ENCODE results near the gene OR6T1.

Gene OR6T1

GRCh38 chr11:123904932-123905331, 38.7 kb downstream of the OR6T1 start:
- no peak for DNase-seq
- Histone ChIP-seq H3K9me3 (replicated peaks; ENCODE audit: insufficient read depth, low read length) (no peaks in the 10 kb centered on the region), H3K9ac (ENCODE audit: low read length) (no peak overlapping the region), H3F3A (ENCODE audit: insufficient read depth, low read length) (peaks cover 7% of the 10 kb centered on the region), H3K4me2 (ENCODE audit: low read depth, low read length) (no peak overlapping the region), H3K4me1 (ENCODE audit: low read length) (peaks cover 11% of the 10 kb centered on the region), H3K4me3 (ENCODE audit: low read length) (no peak overlapping the region), H3K9me2 (replicated peaks; ENCODE audit: insufficient read depth, low read length) (no peaks in the 10 kb centered on the region), H3K79me2 (ENCODE audit: low read length) (no peaks in the 10 kb centered on the region), H4K20me1 (ENCODE audit: insufficient read depth, low read length) (no peaks in the 10 kb centered on the region), H3K27ac (ENCODE audit: low read length) (no peak overlapping the region), H3K27me3 (replicated peaks; ENCODE audit: insufficient read depth, low read length) (peaks cover 50% of the 10 kb centered on the region), H2AFZ (ENCODE audit: low read length) (no peak overlapping the region), H3K36me3 (replicated peaks; ENCODE audit: insufficient read depth, low read length) (no peaks in the 10 kb centered on the region)
- TF ChIP-seq EZH2phosphoT487 (IDR thresholded peaks at IDR 0.05; ENCODE audit: low read length) (no peak), CTCF (IDR thresholded peaks at IDR 0.05; ENCODE audit: low read length) (no peak), EZH2 (optimal IDR thresholded peaks at IDR 0.05; ENCODE audit: low read depth, low read length) (no peak)

- H3K4me1 ChIP-seq (ENCODE audit: low read length), result peaks cover 11% of the 10 kb centered on the region
- no peaks in the 10 kb centered on the region for H3K9me2 ChIP-seq (replicated peaks; ENCODE audit: insufficient read depth, low read length)
- no peak overlapping the region for H3K9ac ChIP-seq (ENCODE audit: low read length)
- H4K20me1 ChIP-seq (ENCODE audit: insufficient read depth, low read length), result no peaks in the 10 kb centered on the region
- no peaks in the 10 kb centered on the region for H3K79me2 ChIP-seq (ENCODE audit: low read length)
- TF ChIP-seq EZH2 (optimal IDR thresholded peaks at IDR 0.05; ENCODE audit: low read depth, low read length) (no peak), CTCF (IDR thresholded peaks at IDR 0.05; ENCODE audit: low read length) (no peak), EZH2phosphoT487 (IDR thresholded peaks at IDR 0.05; ENCODE audit: low read length) (no peak)
- H3K4me3 ChIP-seq (ENCODE audit: low read length), result no peak overlapping the region
- H3F3A ChIP-seq (ENCODE audit: insufficient read depth, low read length), result peaks cover 7% of the 10 kb centered on the region
- H3K27me3 ChIP-seq (replicated peaks; ENCODE audit: insufficient read depth, low read length), result peaks cover 50% of the 10 kb centered on the region
- no peak overlapping the region for H2AFZ ChIP-seq (ENCODE audit: low read length)
- DNase-seq, result peak; percentile 81
- H3K4me2 ChIP-seq (ENCODE audit: low read depth, low read length), result peak overlapping the region; percentile 20; the same call in 1 of the 2 replicates
- H3K9me3 ChIP-seq (replicated peaks; ENCODE audit: insufficient read depth, low read length), result no peaks in the 10 kb centered on the region
- no peaks in the 10 kb centered on the region for H3K36me3 ChIP-seq (replicated peaks; ENCODE audit: insufficient read depth, low read length)
- no peak overlapping the region for H3K27ac ChIP-seq (ENCODE audit: low read length)
Measured at GRCh38 chr11:123903932-123904331, 39.7 kb downstream of the OR6T1 start.

GRCh38 chr11:123901867-123902266, 41.8 kb downstream of the OR6T1 start, which contains the start of gene OR8D4:
Gene OR8D4 (plus strand): TSS chr11:123902167. CDS start chr11:123906432, 4,265 bp downstream.
- TF ChIP-seq EZH2 (optimal IDR thresholded peaks at IDR 0.05; ENCODE audit: low read depth, low read length) (no peak), CTCF (IDR thresholded peaks at IDR 0.05; ENCODE audit: low read length) (no peak), EZH2phosphoT487 (IDR thresholded peaks at IDR 0.05; ENCODE audit: low read length) (no peak)
- Histone ChIP-seq H3K9me3 (replicated peaks; ENCODE audit: insufficient read depth, low read length) (no peaks in the 10 kb centered on the region), H3F3A (ENCODE audit: insufficient read depth, low read length) (peaks cover 7% of the 10 kb centered on the region), H4K20me1 (ENCODE audit: insufficient read depth, low read length) (no peaks in the 10 kb centered on the region), H3K27ac (ENCODE audit: low read length) (no peak within 1 kb of the TSS), H3K4me1 (ENCODE audit: low read length) (peaks cover 11% of the 10 kb centered on the region), H3K4me2 (ENCODE audit: low read depth, low read length) (no peak within 1 kb of the TSS), H2AFZ (ENCODE audit: low read length) (no peak within 1 kb of the TSS), H3K9ac (ENCODE audit: low read length) (no peak within 1 kb of the TSS), H3K4me3 (ENCODE audit: low read length) (no peak within 1 kb of the TSS), H3K9me2 (replicated peaks; ENCODE audit: insufficient read depth, low read length) (no peaks in the 10 kb centered on the region), H3K36me3 (replicated peaks; ENCODE audit: insufficient read depth, low read length) (no peaks in the 10 kb centered on the region), H3K79me2 (ENCODE audit: low read length) (no peaks in the 10 kb centered on the region), H3K27me3 (replicated peaks; ENCODE audit: insufficient read depth, low read length) (peaks cover 36% of the 10 kb centered on the region)
- no peak for DNase-seq
